HEK293 (cell line): ENCODE measurements around the gene LMBRD2.

ENCODE experiments used
- CTCF ChIA-PET: fragments of 350-600 bp; formaldehyde crosslinking; extraction: SDS; loops from one replicate; lab custom pipeline; 2021; ENCODE audit warnings: antibody characterized with exemption; lab: Yijun Ruan, JAX
- POLR2A ChIA-PET: fragments of 300-600 bp; formaldehyde crosslinking; extraction: SDS; loops from one replicate; lab custom pipeline; 2020; ENCODE audit warnings: antibody characterized with exemption, inconsistent platforms; lab: Yijun Ruan, JAX
- H3K27ac ChIP-seq: fragments of 200-500 bp; sonication (Bioruptor generic); 2 replicates; pipeline ENCODE4 v1.5.1; 2014; ENCODE audit warnings: low read depth, low read length, control low read depth, inconsistent platforms; ENCODE audit errors: extremely low read depth
- H3K36me3 ChIP-seq, 2 experiments: fragments of 200-500 bp in 1 of 2; sonication (Bioruptor generic) in 1 of 2; 1 replicate in 1 of 2; 2 replicates in 1 of 2; pipeline ENCODE4 v1.5.1; 2014 to 2017; ENCODE audit warnings: inconsistent platforms in 2 of 2, low read length in 2 of 2; ENCODE audit not compliant: control insufficient read depth in 2 of 2, insufficient read depth in 1 of 2
- H3K4me1 ChIP-seq: fragments of 200-500 bp; sonication (Bioruptor generic); 2 replicates; pipeline ENCODE4 v1.5.1; 2014; ENCODE audit warnings: mild to moderate bottlenecking, low read length, inconsistent platforms; ENCODE audit not compliant: control insufficient read depth, insufficient read depth
- H3K4me3 ChIP-seq: 2 replicates; pipeline ENCODE4 v1.5.1; 2011; ENCODE audit warnings: low read depth, mild to moderate bottlenecking, control low read depth, low read length, moderate library complexity
- H3K9me3 ChIP-seq: fragments of 200-500 bp; sonication (Bioruptor generic); 2 replicates; pipeline ENCODE4 v1.5.1; 2014; ENCODE audit warnings: low read depth, low read length, inconsistent platforms; ENCODE audit not compliant: control insufficient read depth, insufficient read depth
- IKZF3 ChIP-seq: fragments of 450-650 bp; IDR thresholded peaks from 2 replicates; pipeline ENCODE4 v1.5.0; 2018; ENCODE audit warnings: missing biosample characterization, mild to moderate bottlenecking, missing genetic modification characterization, moderate library complexity
- KLF17 ChIP-seq: fragments of 450-650 bp; formaldehyde crosslinking; IDR thresholded peaks from 2 replicates; pipeline ENCODE4 v1.5.1; 2016; ENCODE audit warnings: missing biosample characterization, missing genetic modification characterization
- OVOL3 ChIP-seq: fragments of 450-650 bp; formaldehyde crosslinking; IDR thresholded peaks from 2 replicates; pipeline ENCODE4 v1.5.1; 2016; ENCODE audit warnings: missing biosample characterization, missing genetic modification characterization
- REPIN1 ChIP-seq: fragments of 450-650 bp; formaldehyde crosslinking; IDR thresholded peaks from 2 replicates; pipeline ENCODE4 v1.5.1; 2017; ENCODE audit warnings: missing biosample characterization, missing genetic modification characterization, low read depth
- ZBTB49 ChIP-seq: fragments of 450-650 bp; formaldehyde crosslinking; IDR thresholded peaks from 2 replicates; pipeline ENCODE4 v1.5.1; 2016; ENCODE audit warnings: missing biosample characterization, missing genetic modification characterization, low read depth
- ZNF112 ChIP-seq: fragments of 450-650 bp; formaldehyde crosslinking; IDR thresholded peaks from 2 replicates; pipeline ENCODE4 v1.5.0; 2017; ENCODE audit warnings: missing biosample characterization, missing genetic modification characterization
- ZNF174 ChIP-seq: fragments of 450-650 bp; formaldehyde crosslinking; IDR thresholded peaks from 2 replicates; pipeline ENCODE4 v1.5.0; 2017; ENCODE audit warnings: missing biosample characterization, mild to moderate bottlenecking, missing genetic modification characterization
- ZNF324 ChIP-seq: fragments of 450-650 bp; formaldehyde crosslinking; IDR thresholded peaks from 2 replicates; pipeline ENCODE4 v1.5.1; 2016; ENCODE audit warnings: missing biosample characterization, missing genetic modification characterization
- ZNF354C ChIP-seq: fragments of 450-650 bp; formaldehyde crosslinking; IDR thresholded peaks from 2 replicates; pipeline ENCODE4 v1.5.1; 2016; ENCODE audit warnings: missing biosample characterization, missing genetic modification characterization, low read depth, borderline replicate concordance
- ZNF394 ChIP-seq: fragments of 450-650 bp; formaldehyde crosslinking; IDR thresholded peaks from 2 replicates; pipeline ENCODE4 v1.5.1; 2016; ENCODE audit warnings: missing biosample characterization, missing genetic modification characterization, mild to moderate bottlenecking, moderate library complexity, borderline replicate concordance
- ZNF404 ChIP-seq: fragments of 450-650 bp; formaldehyde crosslinking; IDR thresholded peaks from 2 replicates; pipeline ENCODE4 v1.5.1; 2017; ENCODE audit warnings: missing biosample characterization, missing genetic modification characterization
- ZNF426 ChIP-seq: fragments of 450-650 bp; formaldehyde crosslinking; IDR thresholded peaks from 2 replicates; pipeline ENCODE4 v1.5.1; 2017; ENCODE audit warnings: missing biosample characterization, missing genetic modification characterization, mild to moderate bottlenecking, inconsistent platforms, moderate library complexity
- ZNF596 ChIP-seq: fragments of 450-650 bp; IDR thresholded peaks from 2 replicates; pipeline ENCODE4 v1.5.0; 2018; ENCODE audit warnings: missing biosample characterization, mild to moderate bottlenecking, missing genetic modification characterization, moderate library complexity
- ZNF610 ChIP-seq: fragments of 450-650 bp; formaldehyde crosslinking; IDR thresholded peaks from 2 replicates; pipeline ENCODE4 v1.5.1; 2016; ENCODE audit warnings: missing biosample characterization, missing genetic modification characterization, borderline replicate concordance
- ZNF626 ChIP-seq: fragments of 450-650 bp; sonication (Bioruptor Pico); formaldehyde crosslinking; IDR thresholded peaks from 2 replicates; pipeline ENCODE4 v1.5.1; 2018; ENCODE audit warnings: missing biosample characterization, missing genetic modification characterization, inconsistent platforms
- ZNF768 ChIP-seq: fragments of 450-650 bp; formaldehyde crosslinking; IDR thresholded peaks from 2 replicates; pipeline ENCODE4 v1.5.1; 2018; ENCODE audit warnings: missing biosample characterization, mild to moderate bottlenecking, missing genetic modification characterization
- ZNF791 ChIP-seq: fragments of 450-650 bp; formaldehyde crosslinking; IDR thresholded peaks from 2 replicates; pipeline ENCODE4 v1.5.1; 2016; ENCODE audit warnings: missing biosample characterization, missing genetic modification characterization
- ZNF837 ChIP-seq: fragments of 450-650 bp; formaldehyde crosslinking; IDR thresholded peaks from 2 replicates; pipeline ENCODE4 v1.5.1; 2016; ENCODE audit warnings: missing biosample characterization, missing genetic modification characterization
- ZNF843 ChIP-seq: fragments of 450-650 bp; formaldehyde crosslinking; IDR thresholded peaks from 2 replicates; pipeline ENCODE4 v1.5.1; 2016; ENCODE audit warnings: missing biosample characterization, missing genetic modification characterization
- TF ChIP-seq, protein P1 (sequence below): fragments of 450-650 bp; formaldehyde crosslinking; conservative IDR thresholded peaks from 2 replicates; pipeline ENCODE4 v1.5.1; 2016; ENCODE audit warnings: low read depth, missing biosample characterization, missing genetic modification characterization

The LMBRD2 gene

DNA sequence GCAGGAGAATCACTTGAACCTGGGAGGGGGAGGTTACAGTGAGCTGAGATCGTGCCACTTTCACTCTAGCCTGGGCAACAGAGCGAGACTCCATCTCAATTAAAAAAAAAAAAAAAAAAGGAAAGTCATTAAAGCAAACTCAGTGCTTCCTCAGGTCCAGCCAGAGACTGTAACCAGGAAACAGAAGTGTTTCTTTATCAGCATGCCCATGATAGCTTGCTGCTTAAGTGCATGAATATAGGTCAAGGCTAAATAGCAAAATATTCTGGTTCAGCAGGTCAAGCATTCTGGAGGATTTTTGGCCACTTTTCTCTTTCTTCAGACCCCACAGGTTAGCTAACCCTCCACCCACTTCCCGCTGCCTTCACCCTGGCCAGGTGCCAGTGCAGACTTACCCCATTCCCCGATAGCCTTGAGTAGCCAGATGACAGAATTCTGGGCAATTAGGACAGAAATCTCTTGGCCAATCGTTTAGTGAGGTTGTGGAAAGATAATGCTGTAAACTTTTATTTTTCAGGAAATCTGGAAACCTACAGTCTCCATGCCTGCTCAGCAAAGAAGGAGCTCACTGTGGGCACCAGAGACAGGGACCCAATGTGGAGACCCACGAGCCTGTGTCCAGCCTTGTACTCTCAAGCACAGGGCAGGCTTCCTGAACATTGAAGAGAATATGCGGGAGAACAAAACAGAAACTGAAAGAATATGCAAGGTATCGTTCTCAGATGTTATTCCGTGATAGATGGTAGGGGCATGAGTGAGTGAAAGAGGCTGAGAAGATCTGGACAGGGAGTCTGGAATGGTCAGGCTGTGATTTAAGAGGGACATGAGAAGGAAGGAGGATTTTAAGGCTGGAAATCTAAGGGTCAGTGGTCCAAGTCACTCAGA lies 80.8 kb downstream of the LMBRD2 start:
- Histone ChIP-seq H3K4me3 (no peak overlapping the region), H3K27ac (no peak overlapping the region), H3K36me3 (no peaks in the 10 kb centered on the region), H3K9me3 (no peaks in the 10 kb centered on the region), H3K4me1 (no peaks in the 10 kb centered on the region; the same call in 1 of the 2 replicates)
- CTCF ChIA-PET, result interaction anchor here (0.6 to 1.2 kb wide), 5 partner anchors 8 to 590 kb away, joined by 3 to 5 read pairs (median 4); no protein-coding TSS in a partner anchor
- POLR2A ChIA-PET, result no interaction called here
- TF ChIP-seq ZNF768 (tag by site-specific recombination), result no peak
- no peak for TF ChIP-seq ZNF426 (tag by site-specific recombination)

DNA sequence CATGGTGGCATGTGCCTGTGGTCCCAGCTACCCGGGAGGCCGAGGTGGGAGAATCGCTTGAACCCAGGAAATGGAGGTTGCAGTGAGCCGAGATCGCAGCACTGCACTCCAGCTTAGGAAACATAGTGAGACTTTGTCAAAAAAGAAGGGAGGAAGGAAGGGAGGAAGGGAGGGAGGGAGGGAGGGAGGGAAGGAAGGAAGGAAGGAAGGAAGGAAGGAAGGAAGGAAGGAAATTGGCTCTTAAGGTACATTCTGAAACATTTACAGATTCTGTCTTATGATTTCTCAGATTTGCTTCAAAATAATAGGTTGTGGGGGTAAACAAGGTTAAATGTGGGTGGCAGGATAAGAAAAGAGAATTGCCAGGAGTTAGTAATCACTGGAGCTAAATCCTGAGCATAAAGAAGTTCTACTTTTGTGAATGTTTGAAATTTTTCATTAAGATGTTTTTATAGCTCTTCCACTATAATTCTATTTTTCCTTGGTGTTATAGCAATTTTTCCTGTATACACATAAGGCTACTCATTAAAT lies 82.9 kb downstream of the LMBRD2 start:
- ChIA-PET POLR2A (no interaction called here), CTCF (interaction anchor here (1.3 to 3.4 kb wide), 2 partner anchors 11 to 14 kb away, joined by 4 to 30 read pairs; no protein-coding TSS in a partner anchor)
- Histone ChIP-seq H3K36me3 (no peaks in the 10 kb centered on the region), H3K9me3 (no peaks in the 10 kb centered on the region), H3K4me3 (no peak overlapping the region), H3K27ac (no peak overlapping the region), H3K4me1 (no peaks in the 10 kb centered on the region)
- TF ChIP-seq KLF17 (no peak), ZNF596 (no peak), ZNF394 (tag by site-specific recombination) (no peak), ZNF404 (tag by site-specific recombination) (no peak), ZNF324 (tag by site-specific recombination) (no peak), ZNF610 (no peak), ZNF426 (tag by site-specific recombination) (no peak)

DNA sequence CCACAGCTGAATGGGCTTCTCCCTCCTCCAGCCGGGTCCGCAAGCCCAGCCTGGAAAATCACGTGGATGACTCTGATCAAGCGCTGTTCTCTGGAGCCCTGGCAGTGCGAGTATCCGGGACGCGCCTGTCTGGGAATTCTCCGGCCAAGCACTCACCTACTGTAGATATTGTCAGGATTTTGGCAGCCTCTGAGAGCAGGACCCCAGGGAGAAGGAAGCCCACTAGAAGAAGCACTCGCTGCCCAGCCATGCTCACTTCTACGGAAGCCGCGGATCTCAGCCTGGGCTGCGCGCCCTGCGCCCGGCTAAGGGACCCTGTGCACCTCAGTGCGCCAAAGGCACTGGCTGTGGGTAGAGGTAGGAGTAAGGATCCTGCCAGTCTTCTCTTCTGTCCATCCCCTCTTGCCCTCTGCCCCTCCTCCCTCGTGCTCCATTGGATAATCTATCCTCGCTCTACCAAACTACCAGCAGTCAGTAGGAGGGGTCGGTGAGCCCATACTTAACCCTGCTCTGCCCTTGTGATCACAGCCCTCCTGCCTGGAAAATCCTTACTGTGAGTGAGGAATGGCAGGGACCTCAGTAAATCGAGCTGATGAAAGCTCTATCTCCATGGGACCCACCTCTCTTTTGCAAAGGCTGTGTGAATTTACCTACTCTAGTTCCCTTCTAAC lies 85.0 kb downstream of the LMBRD2 start, which contains the start of gene UGT3A2:
TSS of gene UGT3A2 (minus strand) at position 343 of the 671 bp plus-strand sequence. CDS start at position 250, 93 bp downstream.
- ChIA-PET POLR2A (interaction anchor here (0.6 to 1.2 kb wide), 4 partner anchors 85 to 1307 kb away, joined by 3 to 7 read pairs (median 3); partner anchors contain the start of gene SKP2), CTCF (interaction anchor here (0.6 to 3.4 kb wide), 5 partner anchors 9 to 207 kb away, joined by 3 to 30 read pairs (median 4); no protein-coding TSS in a partner anchor)
- Histone ChIP-seq H3K4me3 (peak within 1 kb of the TSS; percentile 47), H3K9me3 (no peaks in the 10 kb centered on the region), H3K36me3 (no peaks in the 10 kb centered on the region), H3K4me1 (no peaks in the 10 kb centered on the region), H3K27ac (no peak within 1 kb of the TSS)
- no peak for TF ChIP-seq ZNF112 (tag by site-specific recombination)
- TF ChIP-seq ZNF843 (tag by site-specific recombination), result no peak
- no peak for TF ChIP-seq ZNF354C (tag by site-specific recombination)
- TF ChIP-seq ZNF174, result no peak
- no peak for TF ChIP-seq ZNF791
- TF ChIP-seq, protein P1, sequence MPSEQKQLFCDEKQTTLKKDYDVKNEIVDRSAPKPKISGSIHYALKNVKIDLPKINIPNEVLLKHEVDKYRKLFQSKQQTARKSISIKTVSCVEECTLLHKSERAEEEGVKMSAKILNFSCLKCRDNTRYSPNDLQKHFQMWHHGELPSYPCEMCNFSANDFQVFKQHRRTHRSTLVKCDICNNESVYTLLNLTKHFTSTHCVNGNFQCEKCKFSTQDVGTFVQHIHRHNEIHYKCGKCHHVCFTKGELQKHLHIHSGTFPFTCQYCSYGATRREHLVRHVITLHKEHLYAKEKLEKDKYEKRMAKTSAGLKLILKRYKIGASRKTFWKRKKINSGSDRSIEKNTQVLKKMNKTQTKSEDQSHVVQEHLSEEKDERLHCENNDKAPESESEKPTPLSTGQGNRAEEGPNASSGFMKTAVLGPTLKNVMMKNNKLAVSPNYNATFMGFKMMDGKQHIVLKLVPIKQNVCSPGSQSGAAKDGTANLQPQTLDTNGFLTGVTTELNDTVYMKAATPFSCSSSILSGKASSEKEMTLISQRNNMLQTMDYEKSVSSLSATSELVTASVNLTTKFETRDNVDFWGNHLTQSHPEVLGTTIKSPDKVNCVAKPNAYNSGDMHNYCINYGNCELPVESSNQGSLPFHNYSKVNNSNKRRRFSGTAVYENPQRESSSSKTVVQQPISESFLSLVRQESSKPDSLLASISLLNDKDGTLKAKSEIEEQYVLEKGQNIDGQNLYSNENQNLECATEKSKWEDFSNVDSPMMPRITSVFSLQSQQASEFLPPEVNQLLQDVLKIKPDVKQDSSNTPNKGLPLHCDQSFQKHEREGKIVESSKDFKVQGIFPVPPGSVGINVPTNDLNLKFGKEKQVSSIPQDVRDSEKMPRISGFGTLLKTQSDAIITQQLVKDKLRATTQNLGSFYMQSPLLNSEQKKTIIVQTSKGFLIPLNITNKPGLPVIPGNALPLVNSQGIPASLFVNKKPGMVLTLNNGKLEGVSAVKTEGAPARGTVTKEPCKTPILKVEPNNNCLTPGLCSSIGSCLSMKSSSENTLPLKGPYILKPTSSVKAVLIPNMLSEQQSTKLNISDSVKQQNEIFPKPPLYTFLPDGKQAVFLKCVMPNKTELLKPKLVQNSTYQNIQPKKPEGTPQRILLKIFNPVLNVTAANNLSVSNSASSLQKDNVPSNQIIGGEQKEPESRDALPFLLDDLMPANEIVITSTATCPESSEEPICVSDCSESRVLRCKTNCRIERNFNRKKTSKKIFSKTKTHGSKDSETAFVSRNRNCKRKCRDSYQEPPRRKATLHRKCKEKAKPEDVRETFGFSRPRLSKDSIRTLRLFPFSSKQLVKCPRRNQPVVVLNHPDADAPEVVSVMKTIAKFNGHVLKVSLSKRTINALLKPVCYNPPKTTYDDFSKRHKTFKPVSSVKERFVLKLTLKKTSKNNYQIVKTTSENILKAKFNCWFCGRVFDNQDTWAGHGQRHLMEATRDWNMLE, result 0 out of 2 replicates have a peak, but pooled peaks have one; percentile 13
- TF ChIP-seq IKZF3, result no peak; the same call in 1 of the 2 replicates
- no peak for TF ChIP-seq ZBTB49 (tag by site-specific recombination)
- TF ChIP-seq ZNF837 (tag by site-specific recombination), result no peak
- TF ChIP-seq ZNF626 (tag by site-specific recombination), result no peak
- TF ChIP-seq OVOL3 (tag by site-specific recombination), result no peak
- no peak for TF ChIP-seq REPIN1 (tag by site-specific recombination)
